HepG2 (cell line): ENCODE data around the gene PSMD2. TPM values are rescaled to one million over a fixed set of nuclear protein-coding genes. Genes with fewer than 3 reads are reported as not detected.

Experiments used
- AFF4 ChIP-seq: sonication (generic); formaldehyde crosslinking; IDR thresholded peaks from 2 replicates; pipeline ENCODE4 v1.4.0; 2020; ENCODE audit warnings: missing genetic modification reagents
- AHR ChIP-seq: IDR thresholded peaks from 2 replicates; pipeline ENCODE4 v1.6.1; 2018; ENCODE audit warnings: missing genetic modification reagents, missing compliant biosample characterization
- ATM ChIP-seq: fragments of 450-650 bp; IDR thresholded peaks from 2 replicates; pipeline ENCODE4 v1.7.1; 2017; ENCODE audit warnings: mild to moderate bottlenecking, borderline replicate concordance
- CCDC6 ChIP-seq: sonication (generic); formaldehyde crosslinking; IDR thresholded peaks from 2 replicates; pipeline ENCODE4 v1.8.1; 2022; ENCODE audit warnings: mild to moderate bottlenecking, missing genetic modification reagents, moderate library complexity
- CEBPZ ChIP-seq: IDR thresholded peaks from 2 replicates; pipeline ENCODE4 v1.6.1; 2012; ENCODE audit warnings: low read length, improper control_type of control experiment
- HMG20A ChIP-seq: IDR thresholded peaks from 2 replicates; pipeline ENCODE4 v1.6.1; 2016; ENCODE audit warnings: borderline replicate concordance
- KDM2A ChIP-seq: sonication (generic); formaldehyde crosslinking; IDR thresholded peaks from 2 replicates; pipeline ENCODE4 v1.4.0; 2020; ENCODE audit warnings: low read depth, missing genetic modification reagents, borderline replicate concordance
- NFYB ChIP-seq: sonication (generic); formaldehyde crosslinking; IDR thresholded peaks from 2 replicates; pipeline ENCODE4 v1.4.0; 2020; ENCODE audit warnings: missing genetic modification reagents
- PAF1 ChIP-seq: IDR thresholded peaks from 2 replicates; pipeline ENCODE4 v1.6.1; 2016; ENCODE audit warnings: missing genetic modification reagents, missing compliant biosample characterization
- PHF8 ChIP-seq: sonication (generic); formaldehyde crosslinking; IDR thresholded peaks from 2 replicates; pipeline ENCODE4 v1.5.0; 2020; ENCODE audit warnings: missing genetic modification reagents
- RELA ChIP-seq: sonication (generic); formaldehyde crosslinking; IDR thresholded peaks from 2 replicates; pipeline ENCODE4 v1.4.0; 2020; ENCODE audit warnings: missing genetic modification reagents
- RFX1 ChIP-seq: fragments of 450-650 bp; IDR thresholded peaks from 2 replicates; pipeline ENCODE4 v1.6.1; 2017
- RFX5 ChIP-seq: IDR thresholded peaks from 2 replicates; pipeline ENCODE4 v1.6.1; 2011; ENCODE audit warnings: low read depth, low read length, improper control_type of control experiment
- ZBTB14 ChIP-seq: sonication (generic); formaldehyde crosslinking; IDR thresholded peaks from 2 replicates; pipeline ENCODE4 v1.4.0; 2020; ENCODE audit warnings: missing genetic modification reagents
- ZNF12 ChIP-seq: sonication (generic); formaldehyde crosslinking; IDR thresholded peaks from 2 replicates; pipeline ENCODE4 v1.5.0; 2020; ENCODE audit warnings: missing genetic modification reagents
- ZNF24 ChIP-seq: fragments of 450-650 bp; IDR thresholded peaks from 2 replicates; pipeline ENCODE4 v1.6.1; 2017; ENCODE audit warnings: antibody characterized with exemption, mild to moderate bottlenecking
- ZNF281 ChIP-seq: sonication (generic); formaldehyde crosslinking; IDR thresholded peaks from 2 replicates; pipeline ENCODE4 v1.4.0; 2020; ENCODE audit warnings: missing genetic modification reagents, borderline replicate concordance
- ZNF33B ChIP-seq: sonication (generic); formaldehyde crosslinking; IDR thresholded peaks from 2 replicates; pipeline ENCODE4 v1.5.1; 2020; ENCODE audit warnings: mild to moderate bottlenecking, missing genetic modification reagents
- ZNF432 ChIP-seq: sonication (generic); formaldehyde crosslinking; IDR thresholded peaks from 2 replicates; pipeline ENCODE4 v1.5.0; 2020; ENCODE audit warnings: missing genetic modification reagents, mild to moderate bottlenecking, borderline replicate concordance
- ZNF546 ChIP-seq: sonication (generic); formaldehyde crosslinking; conservative IDR thresholded peaks from 2 replicates; pipeline ENCODE4 v1.8.1; 2023; ENCODE audit warnings: mild to moderate bottlenecking, missing genetic modification reagents
- ZNF615 ChIP-seq: sonication (generic); formaldehyde crosslinking; IDR thresholded peaks from 2 replicates; pipeline ENCODE4 v1.5.0; 2020; ENCODE audit warnings: mild to moderate bottlenecking, missing genetic modification reagents, borderline replicate concordance
- ZSCAN21 ChIP-seq: sonication (generic); formaldehyde crosslinking; IDR thresholded peaks from 2 replicates; pipeline ENCODE4 v1.8.0; 2022; ENCODE audit warnings: mild to moderate bottlenecking, missing genetic modification reagents, moderate library complexity, borderline replicate concordance
- polyA plus RNA-seq, 8 experiments: library from polyadenylated mRNA; depleted of rRNA in 3 of 8; stranded (reverse) in 7 of 8; unstranded in 1 of 8; fragments of >200 nt; fragmentation: Illumina TruSeq in 4 of 8; extraction: Trizol in 4 of 8; gene quantifications; 2 replicates each; pipeline versions ENCODE4 v1.2.1 to v1.2.3, GENCODE V29; 2011 to 2016; ENCODE audit warnings: low read depth in 4 of 8, missing spikeins in 1 of 8, mixed read lengths in 1 of 8; ENCODE audit not compliant: insufficient read depth in 1 of 8
- total RNA-seq, 5 experiments: library from RNA; depleted of rRNA; stranded (reverse); fragments of >200 nt; fragmentation: Illumina TruSeq; extraction: Trizol; gene quantifications; 2 replicates each; pipeline ENCODE4 v1.2.3, GENCODE V29; 2016; ENCODE audit warnings: low read depth in 1 of 5

The PSMD2 gene
- total and polyA plus RNA-seq, 2 of the 13 experiments (the other 11 are each of a cell fraction or from before 2014, with no cell fraction given): 125 to 200 TPM

- TF ChIP-seq AFF4 (CRISPR knock-in tag) (no peak), ATM (no peak), RELA (no peak), ZNF12 (CRISPR knock-in tag) (no peak), ZNF281 (CRISPR knock-in tag) (peak; percentile 87), ZNF33B (CRISPR knock-in tag) (no peak), NFYB (CRISPR knock-in tag) (no peak), ZNF432 (CRISPR knock-in tag) (no peak), RFX5 (no peak), ZNF24 (no peak), KDM2A (CRISPR knock-in tag) (no peak), CCDC6 (CRISPR knock-in tag) (no peak), ZBTB14 (CRISPR knock-in tag) (no peak), HMG20A (CRISPR knock-in tag) (no peak), CEBPZ (no peak), AHR (CRISPR knock-in tag) (no peak), ZSCAN21 (no peak), ZNF615 (no peak), RFX1 (peak; percentile 72), PHF8 (CRISPR knock-in tag) (no peak), PAF1 (CRISPR knock-in tag) (no peak), ZNF546 (CRISPR knock-in tag) (no peak)
Observed at GRCh38 chr3:184284696-184285095, 14.3 kb upstream of the PSMD2 start (continued).
